Measurements from ENCODE around the gene PIP5K1B. TPM values are rescaled to one million over a fixed set of nuclear protein-coding genes. Genes with fewer than 3 reads are reported as not detected.

Gene PIP5K1B
- total RNA-seq, 4 donors from 2014 or later = 0.29 to 8.2 (median 4.1) TPM

DNA sequence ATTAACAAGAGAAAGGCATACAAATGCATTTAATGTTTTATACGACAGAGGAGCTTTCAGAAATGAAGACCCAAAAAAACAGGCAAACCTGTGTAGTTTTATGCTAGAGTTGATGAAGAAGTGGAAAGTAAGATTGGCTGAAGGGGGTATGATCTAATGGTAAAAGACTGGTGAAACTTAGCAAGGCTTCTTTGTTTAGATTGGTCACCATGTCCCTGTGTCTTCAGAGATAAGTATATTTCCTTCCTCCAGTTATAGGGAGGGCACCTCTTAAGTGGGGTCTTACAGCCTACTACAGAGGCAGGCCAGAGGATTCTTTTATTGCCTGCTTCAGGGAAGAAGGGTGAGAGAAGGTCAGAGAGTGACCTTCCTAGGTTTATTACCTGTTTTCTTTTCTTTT, 252.4 kb downstream of the PIP5K1B start:
- no peaks in the 10 kb centered on the region for H3K9me3 ChIP-seq
- no peaks in the 10 kb centered on the region for H3K36me3 ChIP-seq
- H3K27me3 ChIP-seq = no peaks in the 10 kb centered on the region
- intact Hi-C loops (cut with DNase I; ENCODE audit: low total_unique reads) = no loop called here
- DNase-seq = no peak
- no peak overlapping the region for H3K4me3 ChIP-seq
- H3K27ac ChIP-seq = no peak overlapping the region
- H3K4me1 ChIP-seq = no peaks in the 10 kb centered on the region
- TF ChIP-seq CTCF (IDR thresholded peaks at IDR 0.05) = no peak

- no peaks in the 10 kb centered on the region for H3K4me1 ChIP-seq
These were observed 256.5 kb downstream of the PIP5K1B start for GRCh38 chr9:68961587-68961986.

DNA sequence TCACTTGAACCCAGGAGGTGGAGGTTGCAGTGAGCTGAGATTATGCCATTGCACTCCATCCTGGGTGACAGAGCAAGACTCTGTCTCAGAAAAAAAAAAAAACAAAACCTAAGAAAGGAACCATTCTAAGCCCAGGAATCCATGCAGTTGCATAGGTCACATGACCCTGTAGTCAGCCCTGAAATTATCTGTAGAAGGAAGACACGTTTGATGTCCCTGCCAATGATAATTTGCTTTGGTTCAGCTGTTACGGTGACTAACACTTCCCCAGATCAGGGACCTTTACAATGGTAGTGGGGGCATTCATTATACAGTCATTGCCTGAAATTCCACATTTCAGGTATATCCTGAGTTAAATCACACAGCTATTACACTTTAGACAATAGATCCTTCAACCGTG, 258.4 kb downstream of the PIP5K1B start:
- Histone ChIP-seq H3K9me3 (no peaks in the 10 kb centered on the region), H3K27ac (no peak overlapping the region), H3K4me3 (no peak overlapping the region), H3K36me3 (no peaks in the 10 kb centered on the region), H3K4me1 (no peaks in the 10 kb centered on the region), H3K27me3 (no peaks in the 10 kb centered on the region)
- TF ChIP-seq POLR2A (IDR thresholded peaks at IDR 0.05) = no peak
- TF ChIP-seq CTCF (IDR thresholded peaks at IDR 0.05) = no peak
- intact Hi-C loops (cut with DNase I; ENCODE audit: low total_unique reads) = no loop called here
- DNase-seq = no peak

More at GRCh38 chr9:68961587-68961986, 256.5 kb downstream of the PIP5K1B start:
- intact Hi-C loops (cut with DNase I; ENCODE audit: low total_unique reads) = no loop called here
- H3K9me3 ChIP-seq = no peaks in the 10 kb centered on the region
- H3K36me3 ChIP-seq = no peaks in the 10 kb centered on the region
- TF ChIP-seq CTCF (IDR thresholded peaks at IDR 0.05) (no peak), POLR2A (IDR thresholded peaks at IDR 0.05) (no peak)
- no peaks in the 10 kb centered on the region for H3K27me3 ChIP-seq
- no peak overlapping the region for H3K27ac ChIP-seq
- no peak for DNase-seq
- no peak overlapping the region for H3K4me3 ChIP-seq

- Histone ChIP-seq H3K36me3 (no peaks in the 10 kb centered on the region), H3K27ac (peak overlapping the region in 1 of 2 donors; percentile 13), H3K9me3 (no peaks in the 10 kb centered on the region), H3K4me3 (no peak overlapping the region), H3K4me1 (no peaks in the 10 kb centered on the region), H3K27me3 (no peaks in the 10 kb centered on the region)
- no peak for DNase-seq
- TF ChIP-seq POLR2A (IDR thresholded peaks at IDR 0.05) (no peak), CTCF (IDR thresholded peaks at IDR 0.05) (no peak)
- intact Hi-C loops (cut with DNase I; ENCODE audit: low total_unique reads) = no loop called here
These were observed 259.1 kb downstream of the PIP5K1B start for GRCh38 chr9:68964102-68964541.

DNA sequence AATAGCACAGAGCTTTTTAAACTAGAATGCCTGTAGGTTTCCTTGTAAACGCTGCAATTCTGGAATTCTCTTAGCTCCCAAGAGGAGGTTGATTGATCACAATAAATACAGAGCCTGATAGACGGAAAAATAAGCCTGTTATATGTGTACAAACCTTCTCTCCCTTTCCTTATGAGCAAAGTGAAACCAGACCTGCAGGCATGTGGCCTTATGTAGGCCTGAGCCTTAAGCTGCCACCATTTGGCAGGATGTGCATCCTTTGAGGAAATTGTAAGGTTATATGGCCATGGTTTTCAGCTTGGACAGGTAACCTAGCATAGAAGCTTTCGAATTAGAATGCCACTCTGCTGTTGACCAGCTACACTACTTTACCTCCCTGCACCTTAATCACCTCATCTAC, 259.7 kb downstream of the PIP5K1B start:
- Histone ChIP-seq H3K4me3 (no peak overlapping the region), H3K36me3 (no peaks in the 10 kb centered on the region), H3K27me3 (no peaks in the 10 kb centered on the region), H3K4me1 (no peaks in the 10 kb centered on the region), H3K27ac (no peak overlapping the region), H3K9me3 (no peaks in the 10 kb centered on the region)
- DNase-seq = no peak
- TF ChIP-seq POLR2A (IDR thresholded peaks at IDR 0.05) (no peak), CTCF (IDR thresholded peaks at IDR 0.05) (no peak)
- intact Hi-C loops (cut with DNase I; ENCODE audit: low total_unique reads) = no loop called here

All from uterus (tissue), 4 donors.